NCI-H526 treated with DMSO at 0.1 percent for 48 hours (cell line): Measurements from ENCODE around the gene C16orf54.
A peak's percentile ranks its signal among the peaks of the same experiment; 100 is the strongest.
"Not testable (repeated sequence)": the region's sequence is repeated elsewhere in the genome, so short reads cannot be mapped to it uniquely, and the experiment has no call there.

Experiments
- DNase-seq: peaks from one replicate; lab custom pipeline; 2025; lab: John Stamatoyannopoulos, UW

C16orf54 gene

DNA sequence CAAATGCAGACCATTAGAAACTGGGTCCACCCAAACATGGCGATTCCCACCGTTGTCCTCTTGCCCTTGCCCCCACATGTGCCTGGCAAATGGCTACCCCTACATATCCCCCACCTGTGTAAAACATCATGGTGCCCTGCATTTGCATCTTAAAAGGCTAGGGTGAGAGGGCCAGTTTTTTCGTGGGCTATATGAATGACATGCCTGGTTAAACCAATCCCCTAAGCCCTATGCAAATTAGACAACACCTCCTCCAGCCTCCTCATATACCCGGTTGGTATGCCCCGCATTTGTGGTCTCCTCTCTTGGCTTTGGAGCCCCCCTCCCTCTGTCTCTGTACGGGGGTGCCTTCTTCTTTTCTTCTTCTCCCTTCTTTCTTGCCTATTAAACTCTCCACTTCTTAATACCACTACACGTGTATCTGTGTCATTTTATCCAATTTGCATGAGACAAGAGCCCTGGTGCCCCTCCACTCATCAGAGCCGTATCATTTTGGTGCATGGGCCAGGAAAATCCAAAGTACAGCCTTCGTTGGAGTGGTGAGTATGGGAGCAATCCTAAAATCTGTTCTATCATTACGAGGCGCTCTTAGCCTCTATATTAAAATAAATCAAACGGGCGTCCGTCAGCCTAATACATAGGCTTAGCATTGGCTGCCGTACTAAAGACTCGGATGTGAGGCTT lies 36.7 kb downstream of the C16orf54 start:
- DNase-seq, result peak; percentile 87

DNA sequence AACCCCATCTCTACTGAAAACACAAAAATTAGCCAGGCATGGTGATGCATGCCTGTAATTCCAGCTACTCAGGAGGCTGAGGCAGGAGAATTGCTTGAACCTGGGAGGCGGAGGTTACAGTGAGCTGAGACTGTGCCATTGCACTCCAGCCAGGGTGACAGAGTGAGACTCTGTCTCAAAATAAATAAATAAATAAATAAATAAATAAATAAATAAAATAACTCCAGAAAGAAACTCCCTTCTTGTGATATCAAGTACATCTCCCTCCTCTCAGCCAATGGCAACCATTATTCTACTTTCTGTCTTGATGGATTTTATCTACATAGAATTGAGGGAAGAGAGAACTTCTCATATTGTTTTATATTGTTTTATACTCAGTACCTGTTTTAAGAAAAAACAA lies 38.6 kb downstream of the C16orf54 start:
- not testable (repeated sequence) for DNase-seq

GRCh38 chr16:29705030-29705429 lies 40.8 kb downstream of the C16orf54 start:
- DNase-seq, result no peak

DNA sequence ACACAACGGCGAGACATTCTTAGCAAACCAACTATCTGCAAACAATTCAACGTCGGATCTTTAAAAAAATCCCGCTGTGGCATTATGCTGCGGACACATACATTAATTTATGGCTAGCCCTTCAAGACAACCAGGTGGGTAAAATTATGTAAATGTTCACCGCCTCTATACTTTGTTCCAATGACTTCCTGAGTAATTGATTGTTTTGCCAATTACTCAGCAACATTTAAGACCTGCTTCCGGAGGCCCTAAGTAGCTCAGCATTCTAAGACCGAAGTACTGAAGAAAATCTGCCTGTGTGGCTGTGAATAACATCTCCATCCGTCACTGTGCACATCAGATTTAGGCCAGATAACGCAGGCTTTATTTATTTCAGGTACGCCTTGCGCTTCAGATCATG lies 43.5 kb downstream of the C16orf54 start:
- DNase-seq, result no peak

GRCh38 chr16:29701214-29701555 lies 44.6 kb downstream of the C16orf54 start:
- no peak for DNase-seq

DNA sequence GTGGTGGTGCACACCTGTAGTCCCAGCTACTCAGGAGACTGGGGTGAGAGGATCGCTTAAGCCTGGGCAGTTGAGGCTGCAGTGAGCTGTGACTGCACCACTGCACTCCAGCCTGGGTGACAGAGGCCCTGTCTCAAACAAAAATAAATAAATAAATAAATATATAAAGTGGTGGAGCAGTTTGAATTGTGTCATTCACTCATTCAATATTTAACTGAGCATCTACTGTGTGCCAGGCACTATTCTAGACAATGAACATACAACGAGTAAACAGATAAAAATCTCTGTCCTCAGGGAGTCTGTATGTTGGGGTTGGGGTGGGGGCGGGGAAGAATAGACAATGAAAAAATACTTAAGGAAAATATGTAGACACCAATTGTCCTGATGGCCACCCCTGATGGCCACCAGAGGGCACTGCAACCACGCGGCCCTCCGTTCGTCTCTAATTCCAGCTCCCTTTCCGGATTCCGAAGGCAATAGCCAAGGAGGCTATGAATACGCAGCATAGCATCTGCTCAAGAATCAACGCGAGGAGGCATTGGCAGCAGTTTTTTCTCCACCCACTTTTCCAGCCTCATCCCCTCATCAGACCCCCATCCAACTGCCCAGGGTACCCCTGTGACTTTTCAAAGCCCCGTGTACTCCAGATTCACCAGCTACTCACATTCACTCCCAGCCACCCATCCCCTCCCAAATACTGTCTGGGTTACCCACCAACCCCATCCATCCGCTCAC lies 45.4 kb downstream of the C16orf54 start:
- peak; percentile 62 for DNase-seq

DNA sequence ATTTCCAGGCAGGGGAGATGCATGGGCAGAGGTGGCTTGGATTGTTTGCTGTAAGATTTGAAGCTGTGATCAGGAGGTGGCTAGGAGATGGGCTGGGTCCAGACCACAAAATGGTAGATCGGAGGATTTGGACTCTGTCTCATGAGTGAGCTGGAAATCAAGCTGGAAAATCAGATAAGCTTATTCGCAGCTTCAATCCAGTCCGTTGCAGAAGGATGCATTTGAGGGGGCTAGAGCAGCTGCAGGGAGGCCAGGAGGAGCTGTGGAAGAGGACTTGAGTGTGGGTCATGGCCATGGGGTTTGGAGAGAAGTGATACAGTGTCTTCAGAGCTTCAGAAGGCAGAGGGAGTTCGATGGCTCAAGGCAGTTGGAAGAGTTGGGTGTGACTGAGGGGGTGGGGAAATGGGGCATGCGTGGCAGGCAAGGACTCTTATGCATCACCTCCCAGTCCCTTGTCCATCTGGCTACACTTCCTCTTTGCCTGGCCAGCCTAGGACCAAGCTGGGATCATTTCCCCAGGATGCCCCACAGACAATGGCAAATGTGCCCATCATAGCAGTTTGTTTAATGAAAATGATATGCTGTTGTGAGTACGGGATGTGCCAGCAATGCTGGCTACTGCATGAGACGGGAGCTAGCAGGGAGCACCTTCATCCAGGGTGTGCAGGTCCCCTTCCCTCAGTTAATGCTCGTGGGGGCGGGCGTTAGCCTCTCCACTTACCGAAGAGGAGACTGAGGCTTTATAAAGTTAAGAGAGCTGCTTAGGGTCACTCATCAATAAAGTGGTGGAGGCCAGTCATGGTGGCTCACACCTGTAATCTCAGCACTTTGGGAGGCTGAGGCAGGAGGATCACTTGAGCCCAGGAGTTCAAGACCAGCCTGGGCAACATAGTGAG lies 46.2 kb downstream of the C16orf54 start:
- DNase-seq, result no peak

- DNase-seq, result no peak
Measured at GRCh38 chr16:29698484-29699323, 47.1 kb downstream of the C16orf54 start.

GRCh38 chr16:29698042-29698441 lies 47.7 kb downstream of the C16orf54 start:
- no peak for DNase-seq

DNA sequence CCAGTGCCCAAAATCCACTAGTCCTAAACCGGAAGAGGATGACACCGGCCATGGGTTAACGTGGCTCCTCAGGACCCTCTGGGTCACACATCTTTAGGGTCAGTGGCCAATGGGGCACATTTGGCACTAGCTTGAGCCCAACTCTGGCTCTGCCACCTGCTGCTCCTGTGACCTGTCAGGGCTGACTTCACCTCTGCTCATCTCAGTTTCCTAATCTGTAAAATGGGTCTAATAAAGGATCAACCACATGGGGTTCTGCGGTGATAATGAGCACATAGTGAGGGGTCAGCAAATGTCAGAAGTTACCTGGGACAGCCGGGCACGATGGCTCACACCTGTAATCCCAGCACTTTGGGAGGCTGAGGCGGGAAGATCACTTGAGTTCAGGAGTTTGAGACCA lies 48.4 kb downstream of the C16orf54 start:
- no peak for DNase-seq

- no peak for DNase-seq
Measured at GRCh38 chr16:29696881-29697331, 48.9 kb downstream of the C16orf54 start.

GRCh38 chr16:29695675-29696074 lies 50.1 kb downstream of the C16orf54 start:
- not testable (repeated sequence) for DNase-seq

DNA sequence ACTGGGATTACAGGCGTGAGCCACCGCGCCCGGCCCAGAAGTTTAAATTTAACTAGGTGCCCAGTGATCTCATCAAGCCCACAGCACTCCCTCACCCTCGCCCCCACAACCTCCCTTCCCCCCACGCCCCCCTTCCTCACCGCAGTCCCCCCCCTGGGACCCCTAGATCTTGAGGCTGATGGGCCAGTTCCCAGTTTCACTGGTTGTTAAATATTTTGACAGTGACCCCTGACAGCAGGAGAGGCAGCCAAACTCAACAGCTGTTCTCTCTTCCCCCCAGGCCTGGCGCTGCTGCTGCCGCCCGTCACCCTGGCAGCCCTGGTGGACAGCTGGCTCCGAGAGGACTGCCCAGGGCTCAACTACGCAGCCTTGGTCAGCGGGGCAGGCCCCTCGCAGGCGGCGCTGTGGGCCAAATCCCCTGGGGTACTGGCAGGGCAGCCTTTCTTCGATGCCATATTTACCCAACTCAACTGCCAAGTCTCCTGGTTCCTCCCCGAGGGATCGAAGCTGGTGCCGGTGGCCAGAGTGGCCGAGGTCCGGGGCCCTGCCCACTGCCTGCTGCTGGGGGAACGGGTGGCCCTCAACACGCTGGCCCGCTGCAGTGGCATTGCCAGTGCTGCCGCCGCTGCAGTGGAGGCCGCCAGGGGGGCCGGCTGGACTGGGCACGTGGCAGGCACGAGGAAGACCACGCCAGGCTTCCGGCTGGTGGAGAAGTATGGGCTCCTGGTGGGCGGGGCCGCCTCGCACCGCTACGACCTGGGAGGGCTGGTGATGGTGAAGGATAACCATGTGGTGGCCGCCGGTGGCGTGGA lies 51.2 kb downstream of the C16orf54 start:
- DNase-seq, result no peak

GRCh38 chr16:29692606-29693005 lies 53.2 kb downstream of the C16orf54 start:
- DNase-seq, result not testable (repeated sequence)
